ENCODE measurements around the gene NLK. TPM values are rescaled to one million over a fixed set of nuclear protein-coding genes. Genes with fewer than 3 reads are reported as not detected.
"Not testable (repeated sequence)": the region's sequence is repeated elsewhere in the genome, so short reads cannot be mapped to it uniquely, and the experiment has no call there.

Gene NLK
- total RNA-seq, 2 experiments from 2014 or later: 13.3 to 15.7 TPM

DNA sequence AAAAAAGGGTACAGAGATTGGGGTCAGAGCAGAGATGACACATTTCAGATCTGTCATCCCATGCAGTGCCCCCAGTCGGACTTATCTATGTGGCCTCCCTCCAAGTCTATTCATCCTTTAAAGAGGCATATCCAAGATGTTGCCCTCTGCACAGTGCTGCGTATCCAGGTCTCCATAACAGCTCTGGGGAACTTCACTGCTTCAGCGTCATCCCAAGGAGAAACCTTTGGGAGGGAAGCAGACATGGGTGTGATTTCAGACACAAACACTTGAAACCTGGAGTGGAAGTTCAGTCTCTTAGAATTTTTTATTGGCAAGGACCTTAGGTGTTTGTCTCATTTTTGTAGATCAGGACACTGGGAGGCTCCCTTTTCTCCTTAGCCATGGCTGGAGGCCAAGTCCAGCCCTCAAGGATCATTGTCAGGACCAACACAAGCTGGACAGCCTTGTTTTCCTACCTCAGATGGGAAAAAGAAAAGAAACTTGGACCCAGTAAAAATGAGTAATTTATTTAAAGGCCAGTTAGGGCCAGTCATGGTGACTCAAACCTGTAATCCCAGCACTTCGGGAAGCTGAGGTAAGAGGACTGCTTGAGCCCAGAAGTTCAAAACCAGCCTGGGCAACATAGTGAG lies 23.9 kb upstream of the NLK start:
- Mint-ChIP-seq H3K27ac (no peak overlapping the region), H3K9me3 (no peaks in the 10 kb centered on the region), H3K4me3 (no peak overlapping the region), H3K27me3 (peaks cover 19% of the 10 kb centered on the region), H3K36me3 (ENCODE audit: low read depth) (no peaks in the 10 kb centered on the region), H3K4me1 (no peaks in the 10 kb centered on the region)
- POLR2A ChIA-PET: no interaction called here
- CTCF ChIA-PET: no interaction called here
- no peak for DNase-seq

DNA sequence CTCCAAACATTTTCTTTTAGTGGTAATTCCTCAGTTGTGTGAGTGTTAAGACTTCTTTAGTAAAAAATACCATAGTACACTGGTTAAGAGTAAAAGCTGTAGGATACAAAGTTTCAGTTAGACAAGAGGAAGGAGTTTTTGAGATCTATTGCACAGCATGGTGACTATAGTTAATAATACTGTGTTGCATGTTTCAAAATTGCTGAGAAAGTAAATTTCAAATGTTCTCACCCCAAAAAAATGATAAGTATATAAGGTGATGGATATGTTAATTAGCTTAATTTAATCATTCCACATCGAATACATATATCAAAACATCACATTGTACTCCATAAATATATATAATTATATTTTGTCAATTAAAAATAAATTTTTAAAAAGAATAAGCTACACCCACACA lies 22.0 kb upstream of the NLK start:
- Mint-ChIP-seq H3K4me3 (no peak overlapping the region), H3K4me1 (no peaks in the 10 kb centered on the region), H3K36me3 (ENCODE audit: low read depth) (no peaks in the 10 kb centered on the region), H3K27me3 (peaks cover 12% of the 10 kb centered on the region), H3K9me3 (no peaks in the 10 kb centered on the region), H3K27ac (no peak overlapping the region)
- POLR2A ChIA-PET: interaction anchor here (0.6 kb wide), 1 partner anchor 109 kb away, joined by 5 read pairs; no protein-coding TSS in a partner anchor
- CTCF ChIA-PET: interaction anchor here (0.6 to 1.0 kb wide), 3 partner anchors 21 to 281 kb away, joined by 3 to 4 read pairs (median 3); no protein-coding TSS in a partner anchor
- DNase-seq: no peak

DNA sequence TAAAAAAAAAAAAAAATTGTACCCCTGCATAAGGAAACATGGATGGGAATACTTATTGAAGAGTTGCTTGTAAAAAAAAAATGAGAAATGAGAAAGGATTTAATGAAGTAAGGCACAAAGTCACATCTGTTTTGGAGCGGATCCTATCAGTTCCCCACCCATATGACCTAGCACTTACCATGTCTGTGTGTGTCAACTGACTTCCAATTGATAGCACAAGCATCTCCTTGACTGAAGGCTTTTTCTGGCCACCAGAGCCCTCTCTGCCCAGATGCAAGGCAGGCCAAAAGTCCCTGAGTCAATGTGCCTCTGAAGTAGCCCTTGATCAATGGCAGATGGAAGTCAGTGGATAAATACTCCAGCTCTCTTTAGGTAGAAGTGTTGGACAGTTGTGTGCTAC lies 13.4 kb upstream of the NLK start:
- ChIA-PET CTCF (no interaction called here), POLR2A (no interaction called here)
- H3K9me3 Mint-ChIP-seq: no peaks in the 10 kb centered on the region
- H3K4me1 Mint-ChIP-seq: peaks cover 3% of the 10 kb centered on the region
- no peaks in the 10 kb centered on the region for H3K27me3 Mint-ChIP-seq
- H3K27ac Mint-ChIP-seq: no peak overlapping the region
- H3K36me3 Mint-ChIP-seq (ENCODE audit: low read depth): no peaks in the 10 kb centered on the region
- no peak for DNase-seq
- H3K4me3 Mint-ChIP-seq: no peak overlapping the region

DNA sequence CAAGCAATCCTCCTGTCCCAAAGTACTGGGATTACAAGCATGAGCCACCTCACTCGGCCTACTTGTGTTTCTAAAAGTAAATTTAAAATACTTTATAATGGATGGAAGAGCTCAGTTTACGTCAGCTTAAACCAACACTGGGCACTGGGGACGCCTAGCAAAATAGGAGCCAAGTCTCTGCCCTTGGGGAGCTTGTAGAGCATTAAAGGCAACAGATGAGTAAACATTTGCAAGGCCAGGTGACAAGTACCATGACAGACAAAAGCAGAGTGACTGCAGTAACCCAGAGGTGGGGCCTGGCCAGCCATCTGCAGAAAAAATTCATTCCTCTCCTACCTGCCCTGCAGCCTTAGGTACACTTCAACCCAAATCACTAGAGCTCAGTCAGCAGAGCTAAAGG lies 12.1 kb upstream of the NLK start:
- Mint-ChIP-seq H3K36me3 (ENCODE audit: low read depth) (no peaks in the 10 kb centered on the region), H3K27ac (no peak overlapping the region), H3K4me1 (peaks cover 7% of the 10 kb centered on the region), H3K4me3 (no peak overlapping the region), H3K9me3 (no peaks in the 10 kb centered on the region), H3K27me3 (no peaks in the 10 kb centered on the region)
- ChIA-PET POLR2A (interaction anchor here (0.6 kb wide), 1 partner anchor 11 kb away, joined by 12 read pairs; no protein-coding TSS in a partner anchor), CTCF (interaction anchor here (0.7 to 0.9 kb wide), 2 partner anchors 23 to 137 kb away, joined by 3 read pairs; partner anchors contain the start of gene LYRM9)
- no peak for DNase-seq

DNA sequence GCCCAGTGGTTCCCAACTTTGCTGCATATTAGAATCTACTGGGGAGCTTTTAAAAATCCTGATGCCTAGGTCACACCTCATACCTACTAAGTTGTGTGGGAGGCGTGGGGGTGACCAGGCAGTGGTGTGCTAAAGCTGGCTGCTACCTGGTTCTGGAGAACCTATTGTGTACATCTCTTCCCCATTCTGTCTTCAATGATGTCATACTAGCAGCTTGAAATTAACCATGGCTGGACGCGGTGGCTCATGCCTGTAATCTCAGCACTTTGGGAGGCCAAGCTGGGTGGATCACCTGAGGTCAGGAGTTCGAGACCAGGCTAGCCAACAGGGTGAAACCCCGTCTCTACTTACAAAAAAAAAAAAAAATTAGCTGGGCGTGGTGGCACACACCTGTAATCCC lies 11.3 kb upstream of the NLK start:
- Mint-ChIP-seq H3K9me3 (peaks cover 3% of the 10 kb centered on the region), H3K4me1 (peaks cover 7% of the 10 kb centered on the region), H3K27ac (no peak overlapping the region), H3K36me3 (ENCODE audit: low read depth) (no peaks in the 10 kb centered on the region), H3K4me3 (no peak overlapping the region), H3K27me3 (peaks cover 3% of the 10 kb centered on the region)
- POLR2A ChIA-PET: no interaction called here
- CTCF ChIA-PET: interaction anchor here (0.9 kb wide), 1 partner anchor 138 kb away, joined by 3 read pairs; the partner anchor contains the start of gene LYRM9
- DNase-seq: no peak

DNA sequence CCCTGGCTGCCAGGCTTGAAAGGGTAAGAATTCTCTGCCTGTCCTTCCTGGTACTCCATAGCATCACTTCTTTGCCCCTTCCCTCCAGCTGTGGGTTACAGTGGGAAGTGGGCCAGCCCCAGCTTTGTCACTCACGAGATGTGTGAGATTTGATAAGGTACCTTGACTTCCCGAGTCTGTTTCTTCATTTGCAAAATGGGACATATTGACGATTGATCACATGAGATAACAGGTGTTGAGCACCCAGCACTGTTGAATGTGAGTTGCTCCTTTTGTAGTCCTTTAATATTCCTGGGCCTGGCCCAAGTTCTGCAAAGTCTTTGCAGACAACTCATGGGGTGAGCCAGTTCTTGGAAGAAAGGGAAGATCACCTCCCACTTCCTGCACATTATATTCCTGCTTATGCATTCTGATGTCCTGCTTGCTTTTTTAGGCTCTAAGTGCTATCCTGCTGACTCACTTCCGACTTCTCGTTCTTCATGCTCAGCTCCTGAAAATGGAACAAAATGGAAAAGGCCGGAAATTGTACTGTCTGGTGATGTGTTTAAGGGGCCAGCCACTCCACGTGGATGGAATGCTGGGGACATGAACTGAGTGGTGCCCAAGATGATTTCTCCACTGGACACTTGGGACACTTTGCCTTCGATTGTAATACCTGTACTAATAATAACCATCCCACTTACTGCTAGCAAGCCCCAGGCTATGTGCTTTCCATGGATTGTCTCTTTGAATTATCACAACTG lies 8.3 kb upstream of the NLK start:
- H3K9me3 Mint-ChIP-seq: peaks cover 4% of the 10 kb centered on the region
- H3K4me3 Mint-ChIP-seq: no peak overlapping the region
- H3K27me3 Mint-ChIP-seq: peaks cover 8% of the 10 kb centered on the region

DNA sequence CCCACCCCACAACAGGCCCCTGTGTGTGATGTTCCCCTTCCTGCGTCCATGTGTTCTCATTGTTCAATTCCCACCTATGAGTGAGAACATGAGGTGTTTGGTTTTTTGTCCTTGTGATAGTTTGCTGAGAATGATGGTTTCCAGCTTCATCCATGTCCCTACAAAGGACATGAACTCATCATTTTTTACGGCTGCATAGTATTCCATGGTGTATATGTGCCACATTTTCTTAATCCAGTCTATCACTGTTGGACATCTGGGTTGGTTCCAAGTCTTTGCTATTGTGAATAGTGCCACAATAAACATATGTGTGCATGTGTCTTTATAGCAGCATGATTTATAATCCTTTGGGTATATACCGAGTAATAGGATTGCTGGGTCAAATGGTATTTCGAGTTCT lies 7.0 kb upstream of the NLK start:
- DNase-seq; H3K9me3 Mint-ChIP-seq; CTCF ChIA-PET; H3K36me3 Mint-ChIP-seq (ENCODE audit: low read depth); H3K27ac Mint-ChIP-seq; POLR2A ChIA-PET; H3K4me3 Mint-ChIP-seq; H3K27me3 Mint-ChIP-seq: not testable (repeated sequence)
- peaks cover 16% of the 10 kb centered on the region for H3K4me1 Mint-ChIP-seq

More for the DNA sequence above, 8.3 kb upstream of the NLK start:
- H3K36me3 Mint-ChIP-seq (ENCODE audit: low read depth): no peaks in the 10 kb centered on the region
- no peak overlapping the region for H3K27ac Mint-ChIP-seq
- CTCF ChIA-PET: interaction anchor here (0.6 to 1.4 kb wide), 2 partner anchors 130 to 397 kb away, joined by 4 read pairs; no protein-coding TSS in a partner anchor
- POLR2A ChIA-PET: no interaction called here
- DNase-seq: no peak
- peaks cover 10% of the 10 kb centered on the region for H3K4me1 Mint-ChIP-seq

DNA sequence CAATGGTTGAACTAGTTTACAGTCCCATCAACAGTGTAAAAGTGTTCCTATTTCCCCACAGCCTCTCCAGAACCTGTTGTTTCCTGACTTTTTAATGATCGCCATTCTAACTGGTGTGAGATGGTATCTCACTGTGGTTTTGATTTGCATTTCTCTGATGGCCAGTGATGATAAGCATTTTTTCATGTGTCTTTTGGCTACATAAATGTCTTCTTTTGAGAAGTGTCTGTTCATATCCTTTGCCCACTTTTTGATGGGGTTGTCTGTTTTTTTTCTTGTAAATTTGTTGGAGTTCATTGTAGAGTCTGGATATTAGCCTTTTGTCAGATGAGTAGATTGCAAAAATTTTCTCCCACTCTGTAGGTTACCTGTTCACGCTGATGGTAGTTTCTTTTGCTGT lies 6.6 kb upstream of the NLK start:
- H3K4me1 Mint-ChIP-seq: peaks cover 21% of the 10 kb centered on the region
- DNase-seq; H3K9me3 Mint-ChIP-seq; H3K27ac Mint-ChIP-seq; H3K27me3 Mint-ChIP-seq; CTCF ChIA-PET; H3K36me3 Mint-ChIP-seq (ENCODE audit: low read depth); POLR2A ChIA-PET; H3K4me3 Mint-ChIP-seq: not testable (repeated sequence)

DNA sequence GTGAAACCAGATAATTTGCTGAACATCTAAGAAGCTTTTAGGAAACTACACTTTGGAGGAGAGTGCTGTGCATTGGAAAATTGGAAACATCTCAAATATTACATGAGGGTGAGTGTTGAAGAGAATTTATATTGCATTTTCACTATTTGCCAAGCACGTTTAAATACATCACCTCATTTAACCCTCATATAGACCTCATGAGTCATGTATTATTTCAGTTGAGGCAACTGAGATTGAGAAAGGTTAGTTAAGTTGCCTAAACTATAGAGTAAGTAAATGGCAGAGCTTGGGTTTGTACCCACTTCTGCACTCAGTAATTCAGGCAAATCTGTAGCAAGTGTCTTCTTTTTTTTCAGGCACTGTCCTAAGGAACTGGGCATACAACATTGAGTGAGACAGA lies 3.7 kb upstream of the NLK start:
- H3K27ac Mint-ChIP-seq: no peak overlapping the region
- H3K27me3 Mint-ChIP-seq: peaks cover 10% of the 10 kb centered on the region
- no peak for DNase-seq
- peaks cover 4% of the 10 kb centered on the region for H3K9me3 Mint-ChIP-seq
- H3K36me3 Mint-ChIP-seq (ENCODE audit: low read depth): peaks cover 7% of the 10 kb centered on the region
- ChIA-PET POLR2A (no interaction called here), CTCF (interaction anchor here (0.6 to 1.1 kb wide), 3 partner anchors 9 to 322 kb away, joined by 3 to 4 read pairs (median 3); no protein-coding TSS in a partner anchor)
- H3K4me1 Mint-ChIP-seq: peaks cover 39% of the 10 kb centered on the region
- H3K4me3 Mint-ChIP-seq: no peak overlapping the region

DNA sequence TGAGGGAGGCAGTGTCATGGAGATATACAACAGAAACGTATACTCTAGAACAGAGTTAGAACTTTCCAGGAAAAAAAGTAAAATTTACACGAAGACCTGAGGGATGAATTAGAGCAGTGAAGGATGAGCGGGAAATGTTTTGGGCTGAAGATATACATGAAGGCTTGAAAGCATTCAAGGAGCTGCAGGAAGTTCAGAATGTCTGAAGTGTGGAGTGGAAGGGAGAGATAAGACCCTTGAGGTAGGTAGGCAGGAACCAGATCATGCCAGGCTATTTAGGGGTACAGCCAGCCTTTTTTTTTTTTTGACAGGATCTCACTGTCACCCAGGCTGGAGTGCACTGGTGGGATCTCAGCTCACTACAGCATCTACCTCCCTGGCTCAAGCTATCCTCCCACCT lies 3.2 kb upstream of the NLK start:
- Mint-ChIP-seq H3K9me3 (peaks cover 4% of the 10 kb centered on the region), H3K27me3 (peaks cover 10% of the 10 kb centered on the region), H3K36me3 (ENCODE audit: low read depth) (peaks cover 9% of the 10 kb centered on the region), H3K27ac (no peak overlapping the region), H3K4me1 (peaks cover 41% of the 10 kb centered on the region), H3K4me3 (no peak overlapping the region)
- ChIA-PET POLR2A (no interaction called here), CTCF (interaction anchor here (0.6 to 1.1 kb wide), 3 partner anchors 9 to 322 kb away, joined by 3 to 4 read pairs (median 3); no protein-coding TSS in a partner anchor)
- no peak for DNase-seq

DNA sequence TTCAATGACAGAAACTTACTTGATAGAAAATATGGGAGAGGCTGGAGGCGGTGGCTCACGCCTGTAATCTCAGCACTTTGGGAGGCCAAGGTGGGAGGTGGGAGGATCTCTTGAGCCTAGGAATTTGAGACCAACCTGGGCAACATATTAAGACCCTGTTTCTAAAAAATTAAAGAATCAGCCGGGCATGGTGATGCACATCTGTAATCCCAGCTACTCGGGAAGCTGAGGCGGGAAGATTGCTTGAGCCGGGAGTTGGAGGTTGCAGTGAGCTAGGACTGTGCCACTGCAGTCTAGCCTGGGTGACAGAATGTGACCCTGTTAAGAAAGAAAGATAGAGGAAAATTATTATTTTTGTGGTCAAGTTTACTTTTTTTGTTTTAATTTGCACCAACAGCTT lies 2.1 kb upstream of the NLK start:
- DNase-seq: no peak
- peaks cover 18% of the 10 kb centered on the region for H3K36me3 Mint-ChIP-seq (ENCODE audit: low read depth)
- peaks cover 48% of the 10 kb centered on the region for H3K4me1 Mint-ChIP-seq
- ChIA-PET POLR2A (no interaction called here), CTCF (interaction anchor here (0.6 to 1.5 kb wide), 4 partner anchors 13 to 235 kb away, joined by 3 to 4 read pairs (median 4); no protein-coding TSS in a partner anchor)
- peak overlapping the region; percentile 81 for H3K4me3 Mint-ChIP-seq
- peaks cover 10% of the 10 kb centered on the region for H3K27me3 Mint-ChIP-seq
- no peak overlapping the region for H3K27ac Mint-ChIP-seq
- peaks cover 4% of the 10 kb centered on the region for H3K9me3 Mint-ChIP-seq

DNA sequence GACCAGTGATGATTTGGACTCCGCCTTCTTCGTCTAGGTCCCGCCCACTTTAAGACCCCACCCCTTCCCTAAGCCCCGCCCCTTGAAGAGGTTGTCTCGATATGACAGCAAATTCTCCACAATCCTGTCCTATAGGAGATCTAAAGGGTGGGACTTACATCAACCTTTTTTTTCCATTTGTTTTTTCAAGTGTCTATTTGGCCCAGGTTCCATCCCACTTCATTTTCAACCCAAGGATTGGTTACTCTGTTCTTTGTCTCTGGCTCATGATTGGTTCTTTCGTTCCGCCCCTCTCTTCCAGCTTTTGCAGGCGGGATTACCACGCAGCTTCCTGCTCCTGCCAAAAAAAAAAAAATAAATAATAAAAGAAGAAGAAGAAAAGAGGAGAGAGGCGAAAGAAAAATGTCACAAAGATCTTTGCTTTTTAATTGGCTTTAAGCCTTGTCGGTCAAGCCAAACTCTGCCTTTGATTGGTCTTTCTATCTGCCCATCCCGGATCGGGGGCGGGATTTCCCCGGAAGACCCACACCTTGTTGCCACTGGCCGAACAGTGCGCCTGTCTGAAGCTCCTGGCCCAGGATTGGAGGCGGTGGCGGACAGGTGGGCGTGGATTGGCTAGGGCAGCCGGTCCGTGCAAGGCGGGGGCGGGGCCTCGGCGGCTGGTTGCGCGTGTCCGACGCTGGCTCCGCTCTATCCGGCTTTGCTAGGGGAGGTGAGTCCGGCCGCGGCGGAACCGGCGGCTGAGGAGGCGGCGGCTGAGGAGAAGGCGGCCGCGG lies 1.2 kb upstream of the NLK start:
- no peaks in the 10 kb centered on the region for H3K9me3 Mint-ChIP-seq
- H3K27ac Mint-ChIP-seq: peak overlapping the region; percentile 85
- H3K4me1 Mint-ChIP-seq: peaks cover 56% of the 10 kb centered on the region
- H3K36me3 Mint-ChIP-seq (ENCODE audit: low read depth): peaks cover 27% of the 10 kb centered on the region
- H3K27me3 Mint-ChIP-seq: peaks cover 5% of the 10 kb centered on the region
- ChIA-PET POLR2A (interaction anchor here (0.6 to 1.0 kb wide), 3 partner anchors 11 to 218 kb away, joined by 4 to 12 read pairs (median 7); no protein-coding TSS in a partner anchor), CTCF (interaction anchor here (0.6 to 1.5 kb wide), 7 partner anchors 8 to 257 kb away, joined by 3 to 4 read pairs (median 3); no protein-coding TSS in a partner anchor)
- peak; percentile 99 for DNase-seq
- H3K4me3 Mint-ChIP-seq: peak overlapping the region; percentile 81
